Stimulated activated CD8-positive, alpha-beta memory T cell treated with anti-CD3 and anti-CD28 coated beads, Interleukin-7, amount 100 ng/mL, for 24 hours (primary cell): Measurements from ENCODE around the gene TBX1.

Source experiments
- DNase-seq: peaks from one replicate; pipeline ENCODE4 v3.0.0-alpha.2; 2020; ENCODE audit warnings: low read depth

Gene TBX1

DNA sequence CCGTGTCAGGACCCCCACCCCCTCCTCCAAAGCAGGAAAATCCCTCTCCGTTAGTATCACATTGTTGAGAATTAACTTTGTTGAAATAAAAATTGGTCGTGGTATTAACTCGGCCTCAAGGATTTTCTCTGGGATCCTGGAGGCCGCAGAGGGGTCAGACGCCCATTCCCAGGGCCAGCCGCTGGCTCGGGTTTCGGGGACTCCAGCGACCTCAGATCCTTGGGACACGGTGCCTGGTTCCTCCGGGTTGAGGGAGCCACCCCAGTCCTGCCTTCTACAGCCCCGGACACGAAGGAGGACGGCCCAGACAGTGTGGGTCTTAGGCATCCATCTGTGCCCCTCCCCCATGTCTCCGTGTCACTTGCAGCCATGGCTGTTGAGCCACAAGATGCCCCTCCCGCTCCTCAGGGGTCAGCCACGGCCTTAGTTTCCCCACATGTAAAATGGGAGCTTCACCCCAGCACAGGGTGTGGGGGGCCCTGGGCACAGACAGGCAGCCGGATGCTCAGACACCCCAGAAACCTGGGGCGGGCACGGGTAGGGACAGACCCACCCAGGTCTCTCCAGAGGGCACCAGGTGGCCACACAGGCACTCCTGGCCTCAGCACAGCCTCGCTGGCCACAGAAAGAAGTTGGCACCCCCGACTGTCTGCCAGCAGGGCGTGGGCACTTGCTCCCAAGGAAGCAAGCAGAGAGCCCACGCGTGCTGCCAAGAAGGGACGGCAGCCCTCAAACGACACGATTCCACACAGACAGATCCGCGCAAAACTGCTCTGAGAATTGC lies 21.7 kb upstream of the TBX1 start:
- no peak for DNase-seq

DNA sequence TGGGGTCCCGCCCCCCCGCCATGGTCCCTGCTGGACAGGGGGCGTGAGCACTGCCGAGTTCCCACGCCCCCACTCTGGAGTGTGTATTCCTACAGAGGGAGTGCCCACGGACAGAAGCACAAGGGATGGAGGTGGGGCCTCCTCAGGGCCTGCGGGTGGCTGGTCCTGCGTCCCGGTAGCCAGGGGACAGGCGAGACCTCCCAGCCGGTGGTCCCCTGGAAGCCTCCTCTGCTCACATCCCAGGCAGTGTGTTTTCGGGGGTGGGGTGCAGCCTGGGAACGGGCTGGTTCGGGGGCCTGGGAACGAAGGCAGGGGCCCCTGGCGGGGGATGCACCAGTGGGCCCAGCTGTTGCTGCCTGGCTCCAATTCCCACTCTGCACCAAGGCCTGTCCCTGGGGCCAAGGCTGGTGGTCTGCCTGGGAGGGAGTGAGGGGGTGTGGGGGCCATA lies 21.1 kb upstream of the TBX1 start:
- DNase-seq: no peak

DNA sequence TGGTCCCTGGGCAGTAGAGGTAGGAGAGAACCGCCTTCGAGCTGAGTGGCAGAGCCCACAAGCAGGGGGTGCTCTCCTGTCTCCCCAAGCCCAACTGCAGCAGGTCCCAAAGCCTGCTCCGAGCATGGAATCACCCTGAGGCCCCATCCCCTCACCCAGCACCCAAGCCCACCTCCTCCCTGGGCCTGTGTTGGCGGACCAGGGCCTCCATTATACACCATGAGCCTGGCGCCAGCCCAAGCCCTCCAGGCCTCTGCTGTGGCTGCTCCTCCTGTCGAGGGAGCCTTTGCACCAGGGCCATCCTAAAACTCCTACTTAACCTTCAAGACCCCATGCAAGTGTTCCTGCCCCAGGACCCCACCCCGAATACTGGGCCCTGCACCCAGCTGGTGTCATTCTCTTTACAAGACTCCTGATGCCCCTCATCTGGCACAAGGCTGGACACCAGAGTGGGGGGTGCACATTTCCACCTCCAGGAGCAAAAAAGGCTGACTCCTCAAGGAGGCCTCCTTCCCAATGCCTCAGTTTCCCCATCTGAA lies 20.6 kb upstream of the TBX1 start:
- DNase-seq: no peak

DNA sequence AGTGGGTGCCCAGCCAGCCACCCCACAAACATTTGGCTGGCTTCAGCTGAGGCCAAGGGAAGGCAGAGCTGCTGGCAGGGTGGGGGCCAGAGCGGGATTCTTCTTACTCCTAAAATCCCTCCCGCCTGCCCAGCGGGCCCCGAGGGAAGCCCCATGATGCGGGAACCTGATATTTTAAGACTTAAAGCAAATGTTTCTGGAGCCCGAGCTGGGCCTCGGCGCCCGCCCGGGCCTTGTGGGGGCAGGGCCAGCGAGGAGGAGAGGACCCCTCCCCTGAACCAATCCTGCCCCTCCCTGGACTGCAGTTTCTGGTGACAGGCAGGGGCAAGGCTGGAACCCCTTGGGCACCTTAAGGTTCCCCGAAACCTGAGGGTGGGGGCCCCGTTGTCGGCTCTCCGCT lies 20.0 kb upstream of the TBX1 start:
- DNase-seq: no peak

DNA sequence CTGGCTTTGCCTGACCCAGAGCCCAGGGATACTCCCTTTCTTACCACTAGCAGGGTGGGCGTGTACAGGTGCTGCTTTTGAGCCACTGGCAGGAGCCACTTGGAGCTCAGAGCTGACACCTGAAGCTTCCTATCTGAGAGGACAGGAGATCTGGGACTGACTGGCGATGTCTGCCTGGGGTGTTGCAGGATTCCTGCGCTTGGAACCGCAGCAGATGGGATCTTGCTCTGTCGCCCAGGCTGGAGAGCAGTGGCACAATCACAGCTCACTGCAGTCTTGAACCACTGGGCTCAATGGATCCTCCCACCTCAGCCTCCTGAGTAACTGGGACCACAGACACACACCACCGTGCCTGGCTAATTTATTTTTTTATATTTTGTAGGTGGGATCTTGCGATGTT lies 19.5 kb upstream of the TBX1 start:
- DNase-seq: no peak

DNA sequence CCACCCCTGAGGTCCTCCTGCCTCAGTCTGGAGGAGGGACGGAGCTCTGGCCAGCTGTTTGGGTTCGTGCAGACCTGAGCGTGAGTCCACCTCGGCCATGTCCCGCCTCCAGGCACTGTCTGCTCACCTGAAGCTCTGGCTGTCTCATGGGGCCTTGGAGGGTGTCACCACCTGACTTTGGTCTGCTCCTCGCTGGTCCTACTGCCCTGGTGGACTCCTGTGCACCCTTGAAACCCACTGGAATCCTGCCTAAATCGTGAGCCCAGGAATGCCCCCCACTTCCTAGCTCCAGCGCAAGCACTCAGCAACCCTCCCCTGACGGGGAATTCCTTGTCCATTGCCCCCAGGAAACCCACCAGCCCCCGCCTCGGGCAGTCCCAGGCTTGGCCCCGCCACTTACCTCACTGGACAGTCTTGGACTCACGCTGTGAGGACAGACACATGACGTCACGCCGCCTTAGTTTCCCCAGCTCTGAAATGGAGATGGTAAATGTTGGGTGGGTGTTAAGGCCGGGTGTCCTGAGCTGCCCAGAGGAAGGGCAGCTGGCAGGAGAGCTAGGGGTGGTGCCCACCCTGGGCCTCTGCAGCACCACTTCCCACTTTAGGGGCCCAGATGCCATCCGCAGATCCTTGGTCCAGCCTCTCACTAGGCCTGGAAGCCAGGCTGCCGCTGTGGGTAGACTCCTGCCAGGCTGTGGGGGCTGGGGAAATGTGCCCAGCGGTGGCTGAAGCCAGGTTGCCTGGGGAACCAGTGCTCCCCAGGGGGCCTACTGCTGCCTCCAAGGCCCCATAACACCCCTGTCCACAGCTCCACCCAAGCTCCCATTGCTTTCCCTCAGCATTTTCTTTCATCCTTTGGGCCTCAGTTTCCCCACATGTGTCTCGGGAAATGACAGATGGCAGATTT lies 18.2 kb upstream of the TBX1 start:
- DNase-seq: no peak

DNA sequence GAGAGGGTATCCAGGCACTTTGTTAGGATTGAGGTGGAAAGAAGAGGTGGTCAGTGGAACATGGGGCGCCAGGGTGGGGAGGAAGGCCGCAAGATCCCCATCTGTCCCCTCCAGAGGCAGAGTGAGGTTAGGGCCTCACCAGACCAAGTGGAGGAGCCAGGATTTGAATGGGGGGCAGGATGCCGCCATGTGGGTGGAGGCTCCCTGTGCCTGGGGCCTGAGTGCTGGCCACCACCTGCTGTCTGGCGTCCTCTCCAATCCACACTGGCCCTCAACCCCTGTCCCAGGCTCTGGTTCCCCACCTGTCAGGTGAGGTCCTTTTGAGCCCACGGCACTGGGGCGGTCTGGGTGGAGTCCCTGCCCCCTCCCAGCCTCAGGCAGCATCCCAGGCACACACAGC lies 17.5 kb upstream of the TBX1 start:
- no peak for DNase-seq

DNA sequence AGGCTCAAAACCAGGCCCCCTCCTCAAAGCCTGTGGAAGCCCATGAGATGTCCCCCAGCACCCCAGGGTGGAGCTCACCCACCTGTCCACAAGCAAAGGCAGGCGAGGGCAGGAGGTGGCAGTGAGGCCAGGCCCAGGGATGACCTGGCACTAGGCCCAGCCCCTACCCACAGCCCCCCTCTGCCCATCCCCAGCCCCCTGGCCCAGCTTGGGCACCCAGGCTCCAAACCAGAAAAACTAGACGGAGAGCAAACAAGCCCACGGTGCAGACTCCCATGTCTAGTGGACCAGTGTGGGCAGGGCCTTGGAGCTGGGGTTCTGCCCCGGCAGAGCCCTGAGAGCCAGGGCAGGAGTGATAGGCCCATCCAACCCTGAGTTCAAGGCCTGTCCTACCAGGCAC lies 16.9 kb upstream of the TBX1 start:
- DNase-seq: no peak

DNA sequence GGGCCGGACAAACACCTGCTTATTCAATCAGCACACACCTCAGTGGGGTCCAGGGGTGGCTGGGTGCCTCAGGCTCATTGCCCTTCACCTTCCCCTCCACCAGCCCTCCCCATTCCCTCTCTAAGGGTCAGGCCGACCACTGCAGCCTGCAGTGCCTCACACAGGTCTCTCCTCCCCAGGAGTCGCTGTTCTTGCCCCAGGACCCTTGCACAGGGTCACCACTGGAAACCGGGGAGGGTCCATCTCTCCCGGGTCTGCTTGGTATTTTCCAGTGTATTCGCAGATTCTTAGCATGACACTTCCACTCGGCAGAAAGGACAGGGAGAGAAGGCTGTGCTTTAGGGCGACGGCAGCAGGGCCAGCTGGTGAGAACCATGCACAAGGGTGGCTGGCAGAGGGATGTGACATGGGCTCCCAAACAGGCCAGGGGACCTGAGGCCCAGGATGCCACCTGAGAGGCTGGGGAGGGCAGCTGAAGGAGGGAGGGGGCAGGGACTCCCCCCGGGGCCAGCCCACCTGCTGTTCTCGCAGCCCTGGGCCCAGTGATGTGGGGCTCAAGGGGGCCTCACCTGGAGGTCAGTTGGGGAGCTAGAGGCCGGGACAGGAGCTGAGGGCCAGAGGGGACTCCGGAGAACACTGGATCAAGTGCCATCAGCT lies 16.1 kb upstream of the TBX1 start:
- DNase-seq: no peak

DNA sequence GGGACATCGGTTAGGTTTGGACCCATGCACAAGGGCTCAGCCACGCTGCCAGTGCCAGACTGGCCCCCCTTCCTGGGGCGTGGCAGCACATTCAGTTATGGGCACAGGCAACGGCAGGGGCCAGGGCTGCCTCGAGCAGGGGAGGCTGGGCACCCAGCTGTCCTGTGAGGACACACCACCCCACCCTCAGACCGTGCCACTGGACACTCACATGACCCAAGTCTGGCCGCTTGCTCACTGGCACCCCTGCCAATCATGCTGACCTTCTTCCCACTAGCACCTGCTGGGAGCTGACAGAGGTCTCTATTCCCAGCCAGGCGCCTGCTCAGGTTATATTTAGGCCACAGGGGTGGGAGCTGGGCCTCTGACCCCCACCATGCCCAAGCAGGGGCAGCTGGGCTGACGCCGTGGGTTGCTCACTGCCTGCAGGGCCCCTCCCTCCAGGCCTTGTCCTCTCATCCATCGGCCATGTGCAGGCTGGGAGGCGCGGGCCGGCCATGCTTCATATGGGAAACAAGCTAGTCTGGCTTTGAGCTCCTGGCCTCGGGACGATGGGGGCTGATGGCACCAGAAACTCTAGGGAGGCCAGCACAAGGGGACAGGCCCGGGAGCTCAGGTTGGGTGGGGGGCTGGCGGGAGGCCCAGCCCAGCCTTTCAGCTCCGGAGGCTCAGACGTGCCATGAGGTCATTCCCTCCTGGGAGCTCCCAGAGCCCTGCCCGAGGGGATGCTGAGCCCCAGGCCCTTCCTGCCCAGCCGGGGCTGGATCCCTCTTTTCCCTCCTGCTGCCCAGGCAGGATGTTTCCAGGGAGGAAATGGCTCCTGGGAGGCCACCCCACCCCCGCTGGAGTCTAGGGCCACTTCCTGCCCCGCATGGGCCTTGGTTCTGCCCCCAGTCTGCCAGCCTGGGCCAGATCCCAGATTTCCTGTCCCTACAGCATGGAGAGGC lies 15.2 kb upstream of the TBX1 start:
- no peak for DNase-seq

DNA sequence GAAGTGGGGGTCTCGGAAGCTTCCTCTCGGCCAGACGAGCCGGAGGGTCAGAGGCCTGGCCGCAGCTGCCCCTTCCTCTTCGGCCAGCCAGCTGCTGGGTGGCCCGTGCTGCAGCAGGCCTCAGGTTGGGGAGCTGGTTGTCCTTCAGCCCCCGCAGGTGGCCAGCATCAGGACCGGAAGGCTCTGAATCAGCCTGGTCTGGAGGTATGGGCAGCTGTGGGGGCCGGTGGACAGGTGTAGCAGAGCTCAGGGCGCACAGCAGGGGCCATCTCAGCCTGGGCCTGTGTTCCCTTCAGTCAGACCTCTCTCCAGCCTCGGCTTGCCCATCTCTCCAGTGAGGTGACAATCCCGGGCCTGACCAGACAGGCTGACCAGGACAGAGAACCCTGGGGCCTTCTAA lies 13.9 kb upstream of the TBX1 start:
- no peak for DNase-seq

DNA sequence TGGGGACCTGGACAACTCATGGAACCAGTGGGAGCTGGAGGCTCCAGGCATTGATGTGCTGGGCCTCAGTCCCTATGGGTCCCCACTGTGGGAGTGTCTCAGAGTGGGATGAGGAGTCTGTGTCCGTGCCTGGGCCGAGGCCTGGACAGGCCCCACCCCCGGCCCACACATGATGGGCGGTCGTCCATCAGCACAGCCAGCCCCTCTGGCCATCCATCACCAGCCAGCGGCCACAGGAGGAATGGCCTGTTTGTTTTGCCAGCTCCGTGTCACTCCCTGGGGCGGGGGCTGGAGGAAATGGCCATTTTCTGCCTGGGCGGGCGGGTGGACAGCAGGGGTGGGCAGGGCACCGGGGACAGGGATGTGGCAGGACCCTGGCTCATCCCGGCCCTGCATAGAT lies 13.0 kb upstream of the TBX1 start:
- DNase-seq: no peak

DNA sequence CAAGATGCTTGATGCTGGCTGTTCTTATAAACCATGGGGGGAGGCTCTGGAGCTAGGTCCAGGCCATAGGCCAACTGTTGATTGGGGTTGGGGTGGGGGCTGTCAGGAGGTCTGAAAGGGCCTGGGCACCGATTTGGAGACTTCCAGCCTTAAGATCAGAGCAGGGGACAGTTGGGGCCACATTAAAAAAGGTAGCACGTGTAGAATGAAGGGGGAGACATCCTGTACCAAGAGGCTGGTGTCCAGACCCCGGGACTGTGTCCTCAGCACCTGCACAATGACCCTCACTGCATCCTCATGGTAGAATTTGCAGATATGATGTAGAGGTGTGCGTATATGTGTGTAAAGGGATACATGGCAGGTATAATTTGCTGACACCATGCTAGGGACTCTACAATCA lies 12.4 kb upstream of the TBX1 start:
- DNase-seq: no peak

DNA sequence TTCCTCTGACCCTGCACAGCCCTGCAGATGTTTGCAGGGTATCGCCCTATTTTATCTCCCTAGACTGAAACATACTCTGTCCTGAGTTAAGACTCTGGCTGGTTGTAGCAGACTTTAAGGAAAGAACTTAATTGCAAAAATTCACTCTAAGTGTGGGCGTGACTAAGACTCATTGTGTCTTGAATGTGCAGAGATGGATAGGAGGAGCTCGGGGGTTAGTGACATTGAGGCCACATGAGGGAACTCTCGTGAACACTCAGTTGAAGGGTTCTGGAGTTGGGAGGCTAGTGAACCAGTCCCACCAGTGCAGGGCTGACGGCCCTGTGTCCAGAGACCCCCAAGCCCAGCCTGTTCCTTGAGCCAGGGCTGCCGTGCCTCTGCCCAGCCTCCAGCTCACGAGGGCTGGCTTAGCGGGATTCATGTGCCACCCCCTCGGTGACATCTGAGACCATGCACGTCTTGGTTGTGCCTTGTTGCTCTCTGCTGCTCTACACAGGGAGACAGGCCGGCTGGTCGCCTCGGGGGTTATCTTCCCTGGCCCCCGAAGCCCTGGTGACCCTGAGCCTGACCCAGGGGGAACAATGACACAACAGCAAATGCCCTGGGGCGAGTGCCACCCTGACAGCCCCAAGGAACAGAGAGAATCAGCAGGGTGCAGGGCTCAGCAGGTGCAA lies 11.4 kb upstream of the TBX1 start:
- no peak for DNase-seq

DNA sequence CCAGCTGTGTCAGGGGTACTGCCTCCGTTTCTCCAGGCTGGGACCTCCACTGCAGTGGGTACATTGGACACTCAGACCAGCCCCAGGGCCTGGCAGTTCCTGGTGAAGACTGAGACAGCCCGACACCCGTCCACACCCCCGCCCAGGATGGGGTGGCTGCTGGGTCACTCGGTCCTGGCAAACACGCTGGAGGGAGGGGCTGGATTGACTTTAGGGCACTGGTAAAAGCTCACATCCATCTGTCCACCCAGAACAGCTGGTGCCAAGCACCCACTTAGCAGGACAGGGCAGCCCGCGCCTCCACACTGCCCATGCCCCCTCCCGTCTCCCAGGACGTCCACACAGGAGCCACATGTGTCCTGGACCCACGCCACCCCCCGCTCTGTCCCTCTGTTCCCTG lies 10.7 kb upstream of the TBX1 start:
- DNase-seq: no peak

DNA sequence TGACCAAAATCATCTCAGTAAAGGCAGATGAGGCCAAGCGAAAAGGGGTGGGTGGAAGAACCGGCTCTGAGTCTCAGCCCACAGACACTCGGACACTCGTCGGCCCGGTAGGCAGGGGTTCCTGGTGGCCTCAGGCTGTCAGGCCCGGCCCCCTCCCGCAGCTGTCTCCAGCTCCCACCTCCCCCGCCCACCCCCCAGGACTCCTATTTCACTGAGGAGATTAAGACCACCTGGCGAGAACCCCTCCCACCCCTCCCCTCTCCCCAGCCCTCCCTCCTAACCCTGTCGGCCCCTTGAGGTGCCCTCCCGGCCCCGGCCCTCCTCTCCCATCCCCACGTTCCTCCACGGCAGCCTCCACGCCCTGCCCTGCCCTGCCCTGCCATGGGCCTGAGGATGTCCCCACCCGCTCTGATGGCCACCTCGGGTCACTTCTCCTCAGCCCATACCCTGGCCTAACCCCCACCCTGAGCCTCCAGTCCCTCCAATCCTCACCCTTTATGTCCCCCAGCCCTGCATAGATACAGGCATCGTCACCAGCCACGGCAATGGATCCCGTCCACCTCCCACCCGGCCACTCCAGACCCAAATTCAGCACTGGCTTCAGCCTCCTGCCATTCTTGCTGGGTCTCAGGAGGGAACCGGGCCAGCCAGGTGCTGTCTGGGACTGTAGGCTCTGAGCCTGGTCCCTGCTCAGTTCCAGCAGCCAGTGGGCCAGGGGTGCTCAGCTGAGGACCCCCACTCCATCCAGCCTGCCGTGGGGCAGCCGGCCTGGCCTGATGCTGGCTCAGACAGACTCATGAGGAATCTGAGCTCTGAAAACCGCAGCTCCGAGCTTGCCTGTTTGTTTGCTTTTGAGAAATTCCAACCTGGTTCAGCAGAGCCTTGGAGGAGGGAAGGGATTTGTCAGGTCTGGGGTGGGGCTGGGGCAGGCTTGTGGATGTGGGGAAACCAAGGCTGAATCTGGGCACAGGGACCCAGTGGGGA lies 9.8 kb upstream of the TBX1 start:
- no peak for DNase-seq

DNA sequence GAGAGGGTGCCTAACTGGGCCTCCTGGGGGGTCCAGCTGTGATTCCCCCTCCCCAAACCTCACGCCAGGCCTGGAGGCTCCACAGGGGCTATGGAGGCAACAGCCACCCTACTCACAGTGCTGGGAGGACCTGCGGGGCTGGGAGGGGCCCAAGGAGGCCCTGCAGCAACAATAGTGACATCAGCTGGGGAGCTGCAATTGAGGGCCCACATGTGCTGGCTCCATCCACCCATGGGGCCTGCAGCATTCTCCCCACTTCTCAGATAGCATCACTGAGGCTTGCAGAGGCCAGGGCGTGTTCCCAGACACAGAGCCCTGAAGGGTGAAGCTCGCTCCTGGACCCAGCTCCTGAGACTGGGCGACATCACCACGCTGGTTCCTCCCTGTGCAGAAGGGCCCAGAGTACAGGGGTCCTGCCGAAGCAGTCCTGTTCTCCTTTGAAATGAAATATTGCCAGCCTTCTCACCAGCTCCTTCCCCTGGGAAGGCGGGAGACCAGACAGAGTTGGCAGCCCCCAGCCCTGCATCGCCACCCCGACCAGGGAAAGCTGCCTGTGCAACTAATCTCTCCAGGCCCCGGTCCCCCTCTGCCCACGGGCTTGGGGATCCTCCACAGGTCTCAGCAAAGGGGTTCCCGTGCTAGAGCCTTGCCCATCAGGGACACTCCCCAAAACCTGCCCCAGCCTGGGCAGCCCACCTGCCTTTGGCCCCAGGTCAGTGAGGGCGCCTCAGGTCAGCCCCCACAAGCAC lies 8.9 kb upstream of the TBX1 start:
- DNase-seq: no peak

DNA sequence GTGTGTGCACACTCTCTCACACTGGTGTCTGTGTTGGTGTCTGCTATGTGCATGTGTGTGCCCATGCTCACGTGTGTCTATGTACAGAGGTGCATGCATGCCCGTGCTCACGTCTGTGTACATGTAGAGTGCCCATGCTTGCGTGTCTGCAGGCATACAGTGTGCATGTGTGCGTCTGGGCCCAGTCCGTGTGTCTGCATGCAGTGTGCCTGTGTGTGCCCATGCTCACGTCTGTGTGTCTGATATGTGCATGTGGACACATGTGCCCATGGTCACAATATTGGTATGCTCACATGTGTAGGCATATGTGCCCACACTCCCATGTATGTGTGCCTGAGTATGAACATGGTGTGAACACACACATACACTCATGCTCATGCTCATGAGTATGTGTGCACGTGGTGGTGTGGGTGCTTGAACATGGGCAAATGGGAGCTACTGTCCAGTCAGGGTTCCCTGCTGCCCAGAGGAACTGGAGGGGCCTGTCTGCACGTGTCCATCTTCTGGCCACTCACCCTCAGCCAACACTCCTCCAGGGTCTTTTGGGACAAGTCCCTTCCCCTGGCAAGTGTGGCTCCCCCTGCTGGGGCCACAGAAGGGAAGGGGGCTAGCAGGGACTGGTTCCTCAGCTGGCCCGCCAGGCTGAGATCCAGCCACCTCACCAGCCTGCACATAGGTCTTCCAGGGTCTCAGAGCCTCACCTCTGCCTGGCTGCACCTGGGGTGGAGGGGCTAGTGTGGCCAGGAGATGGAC lies 7.3 kb upstream of the TBX1 start:
- no peak for DNase-seq
